Measurements from ENCODE around the gene SEPTIN6. TPM values are rescaled to one million over a fixed set of nuclear protein-coding genes. Genes with fewer than 3 reads are reported as not detected.

SEPTIN6 gene
- total and polyA plus RNA-seq, 2 donors from 2014 or later: 32.4 to 40.1 TPM

DNA sequence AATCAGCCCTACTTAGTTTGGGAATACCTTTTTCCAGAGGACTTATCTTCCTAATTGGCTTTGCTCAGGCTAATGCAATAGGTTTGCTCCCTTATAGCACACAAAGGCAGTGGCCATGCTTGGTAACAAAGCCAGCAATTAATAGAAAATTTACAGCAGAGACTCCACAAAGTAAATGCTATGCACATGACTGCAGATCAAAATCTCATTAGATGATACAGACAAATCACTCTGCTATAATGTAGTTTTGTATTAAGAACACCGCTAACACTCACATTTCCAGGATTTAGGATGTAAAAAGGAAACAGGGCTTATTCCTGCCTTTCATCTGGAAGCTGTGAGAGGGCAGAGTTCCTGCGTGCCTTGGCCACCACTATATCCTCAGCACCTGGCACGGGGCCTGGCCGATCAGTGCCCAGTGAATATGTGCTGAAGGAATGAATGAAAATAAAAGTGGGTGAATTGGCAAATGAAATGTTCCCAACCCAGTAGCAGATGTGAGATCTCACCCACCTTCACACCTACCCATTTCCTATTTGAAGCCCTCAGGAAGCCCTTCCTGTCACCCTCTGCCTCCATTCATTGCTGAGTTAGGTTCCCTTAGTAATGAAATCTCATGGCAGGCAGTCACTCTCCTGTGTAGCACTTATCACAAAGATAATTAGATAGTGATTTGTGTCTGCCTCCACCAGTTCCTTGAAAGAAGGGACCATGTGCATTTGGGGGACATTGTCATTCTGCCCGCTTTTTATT lies 5.1 kb downstream of the SEPTIN6 start:
- Histone ChIP-seq H3K4me1 (ENCODE audit: control insufficient read depth in 2 of 3, insufficient read depth in 2 of 3, low read depth in 1 of 3, low read length in 3 of 3) (peaks cover 0 to 8% (median 0%) of the 10 kb centered on the region in 3 donors), H3K9ac (ENCODE audit: low read length in 3 of 3) (no peak overlapping the region), H3K36me3 (ENCODE audit: control insufficient read depth in 2 of 3, insufficient read depth in 3 of 3, low read length in 3 of 3) (no peaks in the 10 kb centered on the region), H3K4me3 (ENCODE audit: low read length in 3 of 3) (no peak overlapping the region), H3K27ac (ENCODE audit: low read depth in 2 of 2, low read length in 2 of 2) (peak overlapping the region in 1 of 2 donors; percentile 28), H3K9me3 (ENCODE audit: control insufficient read depth in 2 of 3, insufficient read depth in 1 of 3, low read length in 3 of 3) (no peaks in the 10 kb centered on the region), H3K27me3 (ENCODE audit: control insufficient read depth, insufficient read depth, low read length) (no peaks in the 10 kb centered on the region)
- FAIRE-seq (no peak), DNase-seq (peak in 1 of 5 donors; percentile 43)
- TF ChIP-seq, protein P1, sequence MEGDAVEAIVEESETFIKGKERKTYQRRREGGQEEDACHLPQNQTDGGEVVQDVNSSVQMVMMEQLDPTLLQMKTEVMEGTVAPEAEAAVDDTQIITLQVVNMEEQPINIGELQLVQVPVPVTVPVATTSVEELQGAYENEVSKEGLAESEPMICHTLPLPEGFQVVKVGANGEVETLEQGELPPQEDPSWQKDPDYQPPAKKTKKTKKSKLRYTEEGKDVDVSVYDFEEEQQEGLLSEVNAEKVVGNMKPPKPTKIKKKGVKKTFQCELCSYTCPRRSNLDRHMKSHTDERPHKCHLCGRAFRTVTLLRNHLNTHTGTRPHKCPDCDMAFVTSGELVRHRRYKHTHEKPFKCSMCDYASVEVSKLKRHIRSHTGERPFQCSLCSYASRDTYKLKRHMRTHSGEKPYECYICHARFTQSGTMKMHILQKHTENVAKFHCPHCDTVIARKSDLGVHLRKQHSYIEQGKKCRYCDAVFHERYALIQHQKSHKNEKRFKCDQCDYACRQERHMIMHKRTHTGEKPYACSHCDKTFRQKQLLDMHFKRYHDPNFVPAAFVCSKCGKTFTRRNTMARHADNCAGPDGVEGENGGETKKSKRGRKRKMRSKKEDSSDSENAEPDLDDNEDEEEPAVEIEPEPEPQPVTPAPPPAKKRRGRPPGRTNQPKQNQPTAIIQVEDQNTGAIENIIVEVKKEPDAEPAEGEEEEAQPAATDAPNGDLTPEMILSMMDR (IDR thresholded peaks at IDR 0.05; ENCODE audit: borderline replicate concordance, extremely low read depth, insufficient read depth): no peak
- intact Hi-C loops (cut with DNase I): no loop called here

DNA sequence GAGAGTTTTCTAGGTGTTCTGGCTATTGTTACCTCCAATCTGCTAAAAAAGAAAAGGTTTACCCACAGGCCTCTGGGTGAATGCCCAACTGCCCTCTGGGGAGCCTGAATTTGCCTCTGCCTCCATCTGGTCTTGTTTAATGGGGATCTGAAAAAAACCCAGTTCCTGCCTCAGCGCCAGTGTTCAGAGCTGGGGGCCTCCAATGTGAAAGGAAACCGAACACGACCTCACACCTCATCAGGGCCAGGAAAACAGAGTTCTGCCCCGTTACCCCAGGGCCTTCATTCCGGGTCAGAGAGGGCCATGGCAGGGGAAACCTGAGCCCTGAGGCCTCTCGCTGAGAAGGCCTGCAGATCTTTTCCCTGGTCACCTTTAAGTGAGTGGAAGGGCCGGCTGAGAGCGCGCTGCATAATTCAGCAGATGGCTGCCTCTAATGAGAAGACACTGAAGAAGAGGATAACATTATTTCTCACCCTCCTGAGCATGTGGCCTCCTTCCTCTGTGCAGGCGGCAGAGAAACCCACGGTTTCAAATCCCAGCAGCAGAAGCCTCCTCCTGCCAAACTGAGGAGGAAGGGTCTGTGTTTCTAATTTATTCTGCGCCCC lies 6.8 kb downstream of the SEPTIN6 start:
- peaks cover 0 to 8% (median 0%) of the 10 kb centered on the region in 3 donors for H3K4me1 ChIP-seq (ENCODE audit: control insufficient read depth in 2 of 3, insufficient read depth in 2 of 3, low read depth in 1 of 3, low read length in 3 of 3)
- peak overlapping the region in 1 of 3 donors; percentile 46 for H3K9ac ChIP-seq (ENCODE audit: low read length in 3 of 3)
- FAIRE-seq (no peak), DNase-seq (peak; percentile 51 to 81 (median 76))
- H3K27me3 ChIP-seq (ENCODE audit: control insufficient read depth, insufficient read depth, low read length): no peaks in the 10 kb centered on the region
- H3K36me3 ChIP-seq (ENCODE audit: control insufficient read depth in 2 of 3, insufficient read depth in 3 of 3, low read length in 3 of 3): no peaks in the 10 kb centered on the region
- H3K4me3 ChIP-seq (ENCODE audit: low read length in 3 of 3): no peak overlapping the region
- intact Hi-C loops (cut with DNase I): no loop called here
- no peaks in the 10 kb centered on the region for H3K9me3 ChIP-seq (ENCODE audit: control insufficient read depth in 2 of 3, insufficient read depth in 1 of 3, low read length in 3 of 3)
- peak overlapping the region; percentile 63 to 87 for H3K27ac ChIP-seq (ENCODE audit: low read depth in 2 of 2, low read length in 2 of 2)
- TF ChIP-seq, protein P1 (IDR thresholded peaks at IDR 0.05; ENCODE audit: borderline replicate concordance, extremely low read depth, insufficient read depth): no peak

DNA sequence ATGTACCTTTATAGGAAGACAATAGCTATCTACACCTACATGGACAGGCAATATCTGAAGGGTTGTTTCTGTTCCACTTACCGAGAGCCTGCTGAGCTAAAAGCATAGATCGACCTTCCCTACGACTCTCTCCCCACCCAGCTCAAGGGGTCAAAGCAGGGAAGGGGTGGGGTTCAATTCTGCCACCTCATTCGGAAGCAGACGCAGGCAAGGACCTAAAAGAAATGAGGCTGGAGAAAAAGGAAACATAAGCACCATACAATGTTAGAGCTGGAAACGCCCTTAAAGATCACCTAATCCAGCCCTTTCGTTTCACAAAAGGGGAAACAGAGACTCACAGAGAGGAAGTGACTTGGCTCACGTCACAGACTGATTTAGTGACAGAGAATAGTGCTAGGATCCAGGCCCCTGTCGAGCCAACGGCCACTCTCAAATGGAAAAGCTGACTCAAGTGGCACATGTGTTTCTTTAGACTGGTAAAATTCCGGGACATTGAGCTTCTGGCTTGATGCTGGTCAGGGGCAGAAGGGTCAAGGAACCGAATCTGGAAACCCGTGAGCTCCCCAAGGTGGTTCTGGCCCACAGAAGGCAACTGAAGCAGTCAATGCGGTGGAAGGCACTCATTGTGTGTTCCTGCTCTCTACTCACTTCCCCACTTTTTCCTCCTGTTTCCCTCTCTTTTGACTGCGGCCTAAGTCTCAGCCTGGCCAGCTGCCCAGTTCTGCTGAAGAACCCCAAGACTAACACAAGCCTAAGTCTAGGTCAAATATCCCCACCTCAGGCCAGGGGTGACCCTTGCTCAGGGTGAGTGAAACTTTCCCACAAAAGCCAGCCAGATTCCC lies 7.5 kb downstream of the SEPTIN6 start:
- H3K27me3 ChIP-seq (ENCODE audit: control insufficient read depth, insufficient read depth, low read length): no peaks in the 10 kb centered on the region
- H3K9ac ChIP-seq (ENCODE audit: low read length in 3 of 3): peak overlapping the region in 1 of 3 donors; percentile 46
- peak in 2 of 5 donors; percentile 28 to 50 for DNase-seq
- intact Hi-C loops (cut with DNase I): no loop called here
- no peaks in the 10 kb centered on the region for H3K9me3 ChIP-seq (ENCODE audit: control insufficient read depth in 2 of 3, insufficient read depth in 1 of 3, low read length in 3 of 3)
- H3K4me3 ChIP-seq (ENCODE audit: low read length in 3 of 3): no peak overlapping the region
- peaks cover 0 to 8% (median 0%) of the 10 kb centered on the region in 3 donors for H3K4me1 ChIP-seq (ENCODE audit: control insufficient read depth in 2 of 3, insufficient read depth in 2 of 3, low read depth in 1 of 3, low read length in 3 of 3)
- TF ChIP-seq, protein P1 (IDR thresholded peaks at IDR 0.05; ENCODE audit: borderline replicate concordance, extremely low read depth, insufficient read depth): no peak
- H3K36me3 ChIP-seq (ENCODE audit: control insufficient read depth in 2 of 3, insufficient read depth in 3 of 3, low read length in 3 of 3): no peaks in the 10 kb centered on the region
- peak overlapping the region; percentile 63 to 87 for H3K27ac ChIP-seq (ENCODE audit: low read depth in 2 of 2, low read length in 2 of 2)
- no peak for FAIRE-seq
